ENCODE data around the gene IMPG1. TPM values are rescaled to one million over a fixed set of nuclear protein-coding genes. Genes with fewer than 3 reads are reported as not detected.

IMPG1 gene
- total RNA-seq, 1 donor from 2014 or later = not detected

- TF ChIP-seq, protein P1, sequence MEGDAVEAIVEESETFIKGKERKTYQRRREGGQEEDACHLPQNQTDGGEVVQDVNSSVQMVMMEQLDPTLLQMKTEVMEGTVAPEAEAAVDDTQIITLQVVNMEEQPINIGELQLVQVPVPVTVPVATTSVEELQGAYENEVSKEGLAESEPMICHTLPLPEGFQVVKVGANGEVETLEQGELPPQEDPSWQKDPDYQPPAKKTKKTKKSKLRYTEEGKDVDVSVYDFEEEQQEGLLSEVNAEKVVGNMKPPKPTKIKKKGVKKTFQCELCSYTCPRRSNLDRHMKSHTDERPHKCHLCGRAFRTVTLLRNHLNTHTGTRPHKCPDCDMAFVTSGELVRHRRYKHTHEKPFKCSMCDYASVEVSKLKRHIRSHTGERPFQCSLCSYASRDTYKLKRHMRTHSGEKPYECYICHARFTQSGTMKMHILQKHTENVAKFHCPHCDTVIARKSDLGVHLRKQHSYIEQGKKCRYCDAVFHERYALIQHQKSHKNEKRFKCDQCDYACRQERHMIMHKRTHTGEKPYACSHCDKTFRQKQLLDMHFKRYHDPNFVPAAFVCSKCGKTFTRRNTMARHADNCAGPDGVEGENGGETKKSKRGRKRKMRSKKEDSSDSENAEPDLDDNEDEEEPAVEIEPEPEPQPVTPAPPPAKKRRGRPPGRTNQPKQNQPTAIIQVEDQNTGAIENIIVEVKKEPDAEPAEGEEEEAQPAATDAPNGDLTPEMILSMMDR (IDR thresholded peaks at IDR 0.05) = no peak
- intact Hi-C loops (cut with DNase I) = no loop called here
- H3K4me1 ChIP-seq = no peaks in the 10 kb centered on the region
- DNase-seq (ENCODE audit: low spot score in 2 of 2) = no peak
- H3K36me3 ChIP-seq = no peaks in the 10 kb centered on the region
- H3K9me3 ChIP-seq = no peaks in the 10 kb centered on the region
- no peaks in the 10 kb centered on the region for H3K27me3 ChIP-seq
- H3K27ac ChIP-seq = no peak overlapping the region
- no peak overlapping the region for H3K4me3 ChIP-seq
Measured at GRCh38 chr6:76003686-76004085, 68.8 kb downstream of the IMPG1 start.

DNA sequence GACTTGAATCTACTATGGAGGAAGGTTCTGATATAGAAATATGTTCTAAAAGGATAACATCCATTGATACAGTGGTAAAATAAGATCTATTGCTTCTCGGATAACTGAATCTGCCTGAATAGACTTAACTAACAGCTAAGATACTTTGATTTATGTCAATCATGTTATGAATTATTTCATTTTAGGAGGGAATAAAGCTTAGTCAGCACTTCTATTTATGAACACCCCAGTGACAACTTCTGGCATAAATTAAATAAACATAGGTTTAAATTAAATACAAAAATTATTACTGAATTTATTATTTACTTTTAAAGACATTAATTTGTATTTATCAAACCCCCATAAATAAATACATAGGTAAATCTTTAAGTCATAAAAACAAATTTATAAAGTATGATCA lies 69.3 kb downstream of the IMPG1 start:
- TF ChIP-seq, protein P1 (IDR thresholded peaks at IDR 0.05) = no peak

DNA sequence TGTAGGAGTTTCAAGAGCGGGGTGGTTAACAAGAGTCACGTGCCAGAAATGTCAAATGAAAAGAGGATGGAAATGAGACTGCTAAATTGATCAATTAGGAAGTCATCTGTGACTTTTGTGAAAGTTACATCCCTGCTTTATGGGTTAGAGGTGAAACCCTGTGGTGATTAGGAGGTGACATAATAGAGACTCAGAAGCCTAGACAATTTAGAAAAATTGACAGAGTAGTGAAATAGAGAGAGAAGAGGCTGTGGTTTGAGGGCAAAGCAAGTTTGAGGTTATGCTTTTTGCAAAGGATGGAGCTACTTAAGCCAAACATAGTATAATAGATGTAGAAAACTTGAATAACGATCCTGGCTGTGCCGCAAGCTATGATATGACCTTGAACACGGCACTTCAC lies 71.8 kb downstream of the IMPG1 start:
- no peak overlapping the region for H3K4me3 ChIP-seq
- no peak overlapping the region for H3K27ac ChIP-seq
- no peaks in the 10 kb centered on the region for H3K4me1 ChIP-seq
- no peaks in the 10 kb centered on the region for H3K9me3 ChIP-seq
- no peaks in the 10 kb centered on the region for H3K27me3 ChIP-seq
- DNase-seq (ENCODE audit: low spot score in 2 of 2) = no peak
- intact Hi-C loops (cut with DNase I) = no loop called here
- TF ChIP-seq, protein P1 (IDR thresholded peaks at IDR 0.05) = no peak
- no peaks in the 10 kb centered on the region for H3K36me3 ChIP-seq

More for the DNA sequence above, 69.3 kb downstream of the IMPG1 start:
- DNase-seq (ENCODE audit: low spot score in 2 of 2) = no peak
- H3K27ac ChIP-seq = no peak overlapping the region
- H3K27me3 ChIP-seq = no peaks in the 10 kb centered on the region
- H3K4me1 ChIP-seq = no peaks in the 10 kb centered on the region
- no peak overlapping the region for H3K4me3 ChIP-seq
- no peaks in the 10 kb centered on the region for H3K36me3 ChIP-seq
- intact Hi-C loops (cut with DNase I) = no loop called here
- no peaks in the 10 kb centered on the region for H3K9me3 ChIP-seq

DNA sequence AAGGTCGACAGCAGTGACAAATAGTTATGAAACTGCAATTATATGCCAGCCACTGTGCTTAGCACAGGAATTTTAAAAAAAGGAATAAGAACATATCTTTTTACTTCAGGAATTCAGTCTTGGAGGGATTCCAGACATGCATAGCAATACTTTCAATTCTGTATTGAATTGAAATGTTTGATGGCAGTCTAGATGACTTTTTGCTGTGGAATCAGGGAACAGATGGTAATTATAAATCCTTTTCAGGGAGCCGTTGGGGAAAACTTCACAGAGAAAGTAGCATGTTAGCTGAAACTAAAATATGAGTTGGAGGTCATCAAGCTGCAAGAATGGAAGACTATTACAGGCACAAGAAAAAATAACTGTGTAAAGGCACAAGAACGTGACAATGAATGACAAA lies 74.8 kb downstream of the IMPG1 start:
- H3K4me3 ChIP-seq = no peak overlapping the region
- intact Hi-C loops (cut with DNase I) = no loop called here
- no peak overlapping the region for H3K27ac ChIP-seq
- no peaks in the 10 kb centered on the region for H3K36me3 ChIP-seq
- H3K4me1 ChIP-seq = no peaks in the 10 kb centered on the region
- no peaks in the 10 kb centered on the region for H3K27me3 ChIP-seq
- DNase-seq (ENCODE audit: low spot score in 2 of 2) = no peak
- no peaks in the 10 kb centered on the region for H3K9me3 ChIP-seq
- TF ChIP-seq, protein P1 (IDR thresholded peaks at IDR 0.05) = no peak

GRCh38 chr6:75993236-75994162 lies 79.0 kb downstream of the IMPG1 start:
- Histone ChIP-seq H3K27me3 (no peaks in the 10 kb centered on the region), H3K27ac (no peak overlapping the region), H3K4me1 (no peaks in the 10 kb centered on the region), H3K9me3 (no peaks in the 10 kb centered on the region), H3K36me3 (no peaks in the 10 kb centered on the region), H3K4me3 (no peak overlapping the region)
- intact Hi-C loops (cut with DNase I) = no loop called here
- TF ChIP-seq, protein P1 (IDR thresholded peaks at IDR 0.05) = no peak
- no peak for DNase-seq (ENCODE audit: low spot score in 2 of 2)

Data from ascending aorta (tissue), 2 donors.